HFFc6 (cell line): ENCODE measurements around the gene PNN. TPM values are rescaled to one million over a fixed set of nuclear protein-coding genes. Genes with fewer than 3 reads are reported as not detected.
"Not testable (repeated sequence)": the region's sequence is repeated elsewhere in the genome, so short reads cannot be mapped to it uniquely, and the experiment has no call there.

Source experiments
- DNase-seq: peaks from one replicate; pipeline ENCODE4 v3.0.0-alpha.2; 2018
- H3K27ac Mint-ChIP-seq: 2 replicates; pipeline ENCODE4 v1.8.0; 2020; ENCODE audit warnings: mild to moderate bottlenecking, mixed read lengths
- H3K27me3 Mint-ChIP-seq: 2 replicates; pipeline ENCODE4 v1.8.0; 2021; ENCODE audit warnings: mild to moderate bottlenecking, moderate library complexity, mixed read lengths; ENCODE audit not compliant: insufficient read depth
- H3K36me3 Mint-ChIP-seq: 2 replicates; pipeline ENCODE4 v1.8.0; 2021; ENCODE audit warnings: low read depth, mixed read lengths
- H3K4me1 Mint-ChIP-seq: 2 replicates; pipeline ENCODE4 v1.8.0; 2020; ENCODE audit warnings: low read depth, mixed read lengths
- H3K4me3 Mint-ChIP-seq: 2 replicates; pipeline ENCODE4 v1.8.0; 2020; ENCODE audit warnings: mild to moderate bottlenecking, moderate library complexity, mixed read lengths
- H3K9me3 Mint-ChIP-seq: 2 replicates; pipeline ENCODE4 v1.8.0; 2020; ENCODE audit warnings: mild to moderate bottlenecking, mixed read lengths
- CTCF ChIP-seq: fragments of 200-600 bp; sonication (generic); IDR thresholded peaks from 2 replicates; pipeline ENCODE4 v1.5.0; 2021; ENCODE audit warnings: antibody characterized with exemption, mild to moderate bottlenecking
- total RNA-seq, 6 experiments: library from RNA; stranded (reverse); fragmentation: NEBNext Ultra II Directional; extraction: Animal tissue kit (Norgen Biotek cat#: 25700); gene quantifications; 2 replicates in 1 of 6; 3 replicates in 5 of 6; pipeline ENCODE4 v1.2.3, GENCODE V29; 2021

PNN gene
- total RNA-seq, 6 experiments from 2014 or later, result 30.1 to 44.5 (median 40.5) TPM

DNA sequence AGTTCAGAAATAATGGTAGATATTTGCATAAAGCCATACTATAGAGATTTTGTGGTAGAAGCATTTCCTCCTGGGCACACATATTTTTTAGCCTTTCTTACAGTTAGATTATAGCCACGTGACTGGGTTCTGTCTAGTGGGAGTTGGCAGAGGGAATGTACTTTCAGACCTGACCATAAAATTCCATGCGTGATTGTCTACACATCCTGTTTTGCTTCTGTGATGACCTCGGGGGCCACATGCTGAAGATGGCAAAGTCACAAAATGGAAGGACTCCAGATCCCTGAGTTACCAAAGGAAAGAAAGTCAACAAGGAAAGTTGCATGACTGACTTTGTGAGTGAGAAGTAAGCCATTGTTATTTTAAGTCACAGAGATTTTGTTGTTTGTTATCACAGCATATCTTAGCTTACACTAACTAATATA is 44.0 kb downstream of the PNN start:
- Mint-ChIP-seq H3K36me3 (no peaks in the 10 kb centered on the region), H3K27ac (peak overlapping the region; percentile 81), H3K27me3 (peaks cover 4% of the 10 kb centered on the region; the same call in 1 of the 2 replicates), H3K9me3 (no peaks in the 10 kb centered on the region), H3K4me1 (peaks cover 31% of the 10 kb centered on the region), H3K4me3 (peak overlapping the region; percentile 68)
- peak; percentile 79 for DNase-seq
- TF ChIP-seq CTCF, result no peak

GRCh38 chr14:39220473-39220872 is 45.4 kb downstream of the PNN start:
- DNase-seq, H3K27me3 Mint-ChIP-seq, H3K9me3 Mint-ChIP-seq, H3K36me3 Mint-ChIP-seq, H3K4me3 Mint-ChIP-seq, H3K27ac Mint-ChIP-seq: not testable (repeated sequence)
- peaks cover 31% of the 10 kb centered on the region for H3K4me1 Mint-ChIP-seq

- DNase-seq, result no peak
- H3K27me3 Mint-ChIP-seq, result peaks cover 7% of the 10 kb centered on the region
- TF ChIP-seq CTCF, result no peak
- H3K36me3 Mint-ChIP-seq, result no peaks in the 10 kb centered on the region
- no peaks in the 10 kb centered on the region for H3K9me3 Mint-ChIP-seq
- H3K4me3 Mint-ChIP-seq, result no peak overlapping the region
- H3K27ac Mint-ChIP-seq, result no peak overlapping the region
- peaks cover 12% of the 10 kb centered on the region for H3K4me1 Mint-ChIP-seq
Observed at GRCh38 chr14:39228044-39228443, 53.0 kb downstream of the PNN start.

DNA sequence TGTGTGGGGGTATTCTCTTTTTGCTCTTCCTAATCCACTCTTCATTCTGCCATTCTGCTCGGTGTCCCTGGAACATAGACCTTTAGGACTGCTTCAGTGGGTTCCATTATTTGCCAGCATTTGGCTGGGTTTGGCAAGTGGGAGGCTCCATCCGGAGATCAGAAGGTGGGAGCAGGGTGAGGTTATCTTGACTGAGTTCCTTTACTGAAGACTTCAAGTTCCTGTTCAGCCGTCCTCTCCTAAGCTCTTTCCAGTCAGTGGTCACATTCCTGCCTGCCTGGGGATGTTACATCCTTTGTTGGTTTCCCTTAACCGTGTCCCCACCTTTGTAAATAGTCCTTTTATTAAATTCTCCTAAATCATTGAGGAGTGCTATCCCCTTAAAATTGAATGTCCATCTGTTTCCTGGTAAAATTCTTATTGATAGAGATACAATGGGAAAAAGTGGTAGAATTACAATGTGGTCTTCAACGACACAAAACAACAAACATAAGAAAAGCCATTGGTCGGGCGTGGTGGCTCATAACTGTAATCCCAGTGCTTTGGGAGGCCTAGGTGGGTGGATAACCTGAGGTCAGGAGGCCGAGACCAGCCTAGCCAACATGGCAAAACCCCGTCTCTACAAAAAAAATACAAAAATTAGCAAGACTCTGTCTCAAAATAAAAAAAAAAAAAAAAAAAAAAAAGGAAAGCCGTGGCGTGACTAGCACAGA is 53.6 kb downstream of the PNN start:
- Mint-ChIP-seq H3K36me3 (no peaks in the 10 kb centered on the region), H3K27ac (no peak overlapping the region), H3K4me1 (peaks cover 15% of the 10 kb centered on the region), H3K9me3 (no peaks in the 10 kb centered on the region), H3K4me3 (no peak overlapping the region), H3K27me3 (peaks cover 7% of the 10 kb centered on the region)
- DNase-seq, result no peak
- TF ChIP-seq CTCF, result no peak

DNA sequence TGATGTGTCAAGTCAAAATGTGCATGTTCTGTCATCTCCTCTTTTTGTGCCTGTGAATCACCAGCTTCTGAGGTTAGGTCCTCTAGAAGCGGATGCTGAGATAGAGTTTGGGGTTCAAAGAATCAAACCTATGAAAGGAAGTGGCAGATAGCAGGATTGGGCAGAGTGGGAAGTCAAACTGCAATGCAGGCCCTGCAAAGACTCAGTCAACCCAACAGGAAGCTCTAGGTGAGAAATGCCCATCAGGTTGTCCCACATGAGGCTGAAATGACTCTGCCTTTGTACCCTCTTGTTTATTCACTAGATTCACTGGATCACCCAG is 54.1 kb downstream of the PNN start:
- DNase-seq, result no peak
- Mint-ChIP-seq H3K4me1 (peaks cover 20% of the 10 kb centered on the region), H3K9me3 (no peaks in the 10 kb centered on the region), H3K4me3 (no peak overlapping the region), H3K27me3 (peaks cover 2% of the 10 kb centered on the region), H3K36me3 (no peaks in the 10 kb centered on the region), H3K27ac (no peak overlapping the region)
- TF ChIP-seq CTCF, result no peak

DNA sequence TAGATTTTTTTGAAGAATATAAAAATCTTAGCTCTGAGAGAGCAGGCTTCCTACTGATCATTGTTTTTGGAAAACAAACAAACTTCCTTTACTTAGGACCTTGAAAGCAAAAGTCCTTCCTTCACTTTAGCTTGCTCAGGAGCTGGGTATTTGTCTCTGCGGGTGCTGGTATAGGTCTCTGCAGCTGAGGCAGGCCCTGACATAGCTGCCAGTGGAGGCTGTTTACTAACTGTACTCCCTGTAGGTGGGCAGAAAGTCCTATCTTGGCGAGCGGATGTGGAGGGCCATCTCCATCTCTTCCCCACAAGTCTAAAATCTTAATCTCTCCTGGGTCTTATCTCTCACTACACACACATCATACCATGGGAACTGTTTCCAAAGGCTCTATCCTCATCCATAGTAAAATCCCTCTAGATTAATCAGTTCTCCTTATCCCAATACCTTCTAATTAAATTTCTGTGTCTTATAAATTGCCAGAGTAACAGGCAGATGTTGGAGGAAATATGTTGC is 54.6 kb downstream of the PNN start:
- Mint-ChIP-seq H3K4me1 (peaks cover 21% of the 10 kb centered on the region), H3K36me3 (no peaks in the 10 kb centered on the region), H3K27me3 (peaks cover 2% of the 10 kb centered on the region; the same call in 1 of the 2 replicates), H3K9me3 (no peaks in the 10 kb centered on the region), H3K27ac (no peak overlapping the region), H3K4me3 (no peak overlapping the region)
- DNase-seq, result no peak
- TF ChIP-seq CTCF, result no peak
